ENCODE measurements around the gene FA2H. TPM values are rescaled to one million over a fixed set of nuclear protein-coding genes. Genes with fewer than 3 reads are reported as not detected.

The FA2H gene
- total and polyA plus RNA-seq, 2 of the 13 experiments (the other 11 are each of a cell fraction or from before 2014, with no cell fraction given): 0.20 TPM; not detected in 1

DNA sequence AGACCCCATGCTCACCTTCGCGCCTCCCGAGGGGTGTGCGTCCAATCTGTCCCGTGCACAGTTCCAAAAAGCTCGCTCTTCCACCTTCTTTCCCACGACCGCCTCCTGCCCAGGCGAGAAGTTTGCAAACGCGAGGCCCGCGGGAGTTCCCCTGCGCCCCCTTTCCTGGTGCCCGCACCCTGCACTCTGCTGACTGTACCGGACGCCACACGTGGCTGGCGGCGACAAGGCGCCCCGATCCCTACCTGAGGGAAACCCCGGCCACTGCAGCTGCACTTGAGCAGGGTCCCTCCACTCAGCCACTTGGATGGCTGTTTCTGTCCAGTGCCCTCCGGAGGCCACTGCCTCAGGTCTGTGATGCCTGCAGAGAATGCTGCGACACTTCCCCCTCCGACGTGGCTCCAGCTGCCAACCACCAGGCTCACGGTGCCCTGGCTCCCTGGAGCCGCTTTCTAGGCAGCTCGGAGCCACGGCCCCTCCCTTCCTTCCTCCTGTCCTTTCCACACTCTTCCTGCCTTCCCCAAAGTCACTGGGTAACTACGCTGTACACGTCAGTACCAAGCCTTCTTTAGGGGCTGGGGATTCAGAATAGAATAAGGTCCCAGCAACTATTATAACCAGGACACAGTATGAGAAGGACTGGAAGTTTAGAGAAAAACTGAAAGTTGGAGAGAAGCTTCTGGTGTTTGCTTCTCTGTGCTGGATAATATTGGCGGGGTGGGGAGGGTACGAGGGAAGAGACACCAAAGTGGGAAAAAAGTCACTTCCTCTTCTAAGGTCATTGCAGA lies 74.0 kb downstream of the FA2H start, which contains the start of gene MLKL (continued):
- 0 out of 2 replicates have a peak, but pooled peaks have one; percentile 67 for TF ChIP-seq NKX3-1 (CRISPR knock-in tag; IDR thresholded peaks at IDR 0.05)
- TF ChIP-seq SRSF9 (IDR thresholded peaks at IDR 0.05; ENCODE audit: borderline replicate concordance, insufficient read depth, low read depth, low read length, poor library complexity, severe bottlenecking): no peak
- TF ChIP-seq MAFF (IDR thresholded peaks at IDR 0.05; ENCODE audit: low read depth, low read length): no peak
- TF ChIP-seq, protein P1, sequence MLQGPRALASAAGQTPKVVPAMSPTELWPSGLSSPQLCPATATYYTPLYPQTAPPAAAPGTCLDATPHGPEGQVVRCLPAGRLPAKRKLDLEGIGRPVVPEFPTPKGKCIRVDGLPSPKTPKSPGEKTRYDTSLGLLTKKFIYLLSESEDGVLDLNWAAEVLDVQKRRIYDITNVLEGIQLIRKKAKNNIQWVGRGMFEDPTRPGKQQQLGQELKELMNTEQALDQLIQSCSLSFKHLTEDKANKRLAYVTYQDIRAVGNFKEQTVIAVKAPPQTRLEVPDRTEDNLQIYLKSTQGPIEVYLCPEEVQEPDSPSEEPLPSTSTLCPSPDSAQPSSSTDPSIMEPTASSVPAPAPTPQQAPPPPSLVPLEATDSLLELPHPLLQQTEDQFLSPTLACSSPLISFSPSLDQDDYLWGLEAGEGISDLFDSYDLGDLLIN (CRISPR knock-in tag; IDR thresholded peaks at IDR 0.05; ENCODE audit: borderline replicate concordance): 0 out of 2 replicates have a peak, but pooled peaks have one; percentile 64
- TF ChIP-seq TOE1 (CRISPR knock-in tag; IDR thresholded peaks at IDR 0.05): 0 out of 2 replicates have a peak, but pooled peaks have one; percentile 59
- no peak; the same call in 1 of the 2 replicates for TF ChIP-seq ZFP82 (CRISPR knock-in tag; IDR thresholded peaks at IDR 0.05; ENCODE audit: borderline replicate concordance)
- TF ChIP-seq LCORL (IDR thresholded peaks at IDR 0.05): no peak
- TF ChIP-seq LCORL (CRISPR knock-in tag; IDR thresholded peaks at IDR 0.05): peak; percentile 84; the same call in 1 of the 2 replicates
- no peak for TF ChIP-seq RARG (CRISPR knock-in tag; IDR thresholded peaks at IDR 0.05; ENCODE audit: low read depth)
- no peak; the same call in 1 of the 2 replicates for TF ChIP-seq MIER2 (CRISPR knock-in tag; IDR thresholded peaks at IDR 0.05)
- TF ChIP-seq ZNF879 (CRISPR knock-in tag; IDR thresholded peaks at IDR 0.05): 0 out of 2 replicates have a peak, but pooled peaks have one; percentile 83
- TF ChIP-seq SATB2 (CRISPR knock-in tag; IDR thresholded peaks at IDR 0.05): 0 out of 2 replicates have a peak, but pooled peaks have one; percentile 84
- TF ChIP-seq, protein P2, sequence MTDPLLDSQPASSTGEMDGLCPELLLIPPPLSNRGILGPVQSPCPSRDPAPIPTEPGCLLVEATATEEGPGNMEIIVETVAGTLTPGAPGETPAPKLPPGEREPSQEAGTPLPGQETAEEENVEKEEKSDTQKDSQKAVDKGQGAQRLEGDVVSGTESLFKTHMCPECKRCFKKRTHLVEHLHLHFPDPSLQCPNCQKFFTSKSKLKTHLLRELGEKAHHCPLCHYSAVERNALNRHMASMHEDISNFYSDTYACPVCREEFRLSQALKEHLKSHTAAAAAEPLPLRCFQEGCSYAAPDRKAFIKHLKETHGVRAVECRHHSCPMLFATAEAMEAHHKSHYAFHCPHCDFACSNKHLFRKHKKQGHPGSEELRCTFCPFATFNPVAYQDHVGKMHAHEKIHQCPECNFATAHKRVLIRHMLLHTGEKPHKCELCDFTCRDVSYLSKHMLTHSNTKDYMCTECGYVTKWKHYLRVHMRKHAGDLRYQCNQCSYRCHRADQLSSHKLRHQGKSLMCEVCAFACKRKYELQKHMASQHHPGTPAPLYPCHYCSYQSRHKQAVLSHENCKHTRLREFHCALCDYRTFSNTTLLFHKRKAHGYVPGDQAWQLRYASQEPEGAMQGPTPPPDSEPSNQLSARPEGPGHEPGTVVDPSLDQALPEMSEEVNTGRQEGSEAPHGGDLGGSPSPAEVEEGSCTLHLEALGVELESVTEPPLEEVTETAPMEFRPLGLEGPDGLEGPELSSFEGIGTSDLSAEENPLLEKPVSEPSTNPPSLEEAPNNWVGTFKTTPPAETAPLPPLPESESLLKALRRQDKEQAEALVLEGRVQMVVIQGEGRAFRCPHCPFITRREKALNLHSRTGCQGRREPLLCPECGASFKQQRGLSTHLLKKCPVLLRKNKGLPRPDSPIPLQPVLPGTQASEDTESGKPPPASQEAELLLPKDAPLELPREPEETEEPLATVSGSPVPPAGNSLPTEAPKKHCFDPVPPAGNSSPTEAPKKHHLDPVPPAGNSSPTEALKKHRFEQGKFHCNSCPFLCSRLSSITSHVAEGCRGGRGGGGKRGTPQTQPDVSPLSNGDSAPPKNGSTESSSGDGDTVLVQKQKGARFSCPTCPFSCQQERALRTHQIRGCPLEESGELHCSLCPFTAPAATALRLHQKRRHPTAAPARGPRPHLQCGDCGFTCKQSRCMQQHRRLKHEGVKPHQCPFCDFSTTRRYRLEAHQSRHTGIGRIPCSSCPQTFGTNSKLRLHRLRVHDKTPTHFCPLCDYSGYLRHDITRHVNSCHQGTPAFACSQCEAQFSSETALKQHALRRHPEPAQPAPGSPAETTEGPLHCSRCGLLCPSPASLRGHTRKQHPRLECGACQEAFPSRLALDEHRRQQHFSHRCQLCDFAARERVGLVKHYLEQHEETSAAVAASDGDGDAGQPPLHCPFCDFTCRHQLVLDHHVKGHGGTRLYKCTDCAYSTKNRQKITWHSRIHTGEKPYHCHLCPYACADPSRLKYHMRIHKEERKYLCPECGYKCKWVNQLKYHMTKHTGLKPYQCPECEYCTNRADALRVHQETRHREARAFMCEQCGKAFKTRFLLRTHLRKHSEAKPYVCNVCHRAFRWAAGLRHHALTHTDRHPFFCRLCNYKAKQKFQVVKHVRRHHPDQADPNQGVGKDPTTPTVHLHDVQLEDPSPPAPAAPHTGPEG (CRISPR knock-in tag; IDR thresholded peaks at IDR 0.05): peak; percentile 82; the same call in 1 of the 2 replicates
- TF ChIP-seq NFYB (CRISPR knock-in tag; IDR thresholded peaks at IDR 0.05): no peak
- TF ChIP-seq, protein P3, sequence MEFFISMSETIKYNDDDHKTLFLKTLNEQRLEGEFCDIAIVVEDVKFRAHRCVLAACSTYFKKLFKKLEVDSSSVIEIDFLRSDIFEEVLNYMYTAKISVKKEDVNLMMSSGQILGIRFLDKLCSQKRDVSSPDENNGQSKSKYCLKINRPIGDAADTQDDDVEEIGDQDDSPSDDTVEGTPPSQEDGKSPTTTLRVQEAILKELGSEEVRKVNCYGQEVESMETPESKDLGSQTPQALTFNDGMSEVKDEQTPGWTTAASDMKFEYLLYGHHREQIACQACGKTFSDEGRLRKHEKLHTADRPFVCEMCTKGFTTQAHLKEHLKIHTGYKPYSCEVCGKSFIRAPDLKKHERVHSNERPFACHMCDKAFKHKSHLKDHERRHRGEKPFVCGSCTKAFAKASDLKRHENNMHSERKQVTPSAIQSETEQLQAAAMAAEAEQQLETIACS (CRISPR knock-in tag; IDR thresholded peaks at IDR 0.05): no peak
- no peak for TF ChIP-seq SMC3 (IDR thresholded peaks at IDR 0.05; ENCODE audit: low read length)
- TF ChIP-seq ZNF713 (CRISPR knock-in tag; IDR thresholded peaks at IDR 0.05): no peak
- peak; percentile 80 for TF ChIP-seq POLR2G (IDR thresholded peaks at IDR 0.05; ENCODE audit: low read depth, low read length)
- TF ChIP-seq ZNF772 (CRISPR knock-in tag; IDR thresholded peaks at IDR 0.05): peak; percentile 73
